BJ (cell line): ENCODE data around the gene POPDC2. TPM values are rescaled to one million over a fixed set of nuclear protein-coding genes. Genes with fewer than 3 reads are reported as not detected.

Experiments used
- CTCF ChIA-PET: fragments of 350-600 bp; formaldehyde crosslinking; extraction: SDS; loops from one replicate; lab custom pipeline; 2021; ENCODE audit warnings: antibody characterized with exemption, inconsistent platforms; lab: Yijun Ruan, JAX
- POLR2A ChIA-PET: fragments of 300-600 bp; sonication (Branson Sonifier 250); formaldehyde crosslinking; extraction: SDS; loops from one replicate; lab custom pipeline; 2021; ENCODE audit warnings: antibody characterized with exemption; lab: Charles Lee
- DNase-seq: peaks from one replicate; pipeline ENCODE4 v3.0.0-alpha.2; 2011; ENCODE audit warnings: low read depth
- H3K27me3 ChIP-seq: 2 replicates; pipeline ENCODE4 v1.6.0; 2011; ENCODE audit warnings: low read length; ENCODE audit not compliant: control insufficient read depth, insufficient read depth
- H3K36me3 ChIP-seq: 2 replicates; pipeline ENCODE4 v1.5.1; 2011; ENCODE audit warnings: low read length; ENCODE audit not compliant: control insufficient read depth, insufficient read depth
- H3K4me3 ChIP-seq: 2 replicates; pipeline ENCODE4 v1.5.1; 2011; ENCODE audit warnings: low read depth, mild to moderate bottlenecking, control low read depth, low read length
- CTCF ChIP-seq: IDR thresholded peaks from 2 replicates; pipeline ENCODE4 v1.5.1; 2011; ENCODE audit warnings: low read depth, mild to moderate bottlenecking, control low read depth, inconsistent platforms, low read length, moderate library complexity; ENCODE audit not compliant: insufficient read depth
- polyA plus RNA-seq: library from polyadenylated mRNA; depleted of rRNA; stranded (reverse); fragments of >200 nt; gene quantifications from 2 replicates; pipeline ENCODE4 v1.2.3, GENCODE V29; 2011

Gene POPDC2
- polyA plus RNA-seq, 1 experiment: 2.3 TPM

GRCh38 chr3:119665954-119666559 is 5.7 kb upstream of the POPDC2 start:
- H3K4me3 ChIP-seq: no peak overlapping the region
- TF ChIP-seq CTCF: no peak
- DNase-seq: no peak
- H3K36me3 ChIP-seq: no peaks in the 10 kb centered on the region
- no peaks in the 10 kb centered on the region for H3K27me3 ChIP-seq
- ChIA-PET POLR2A (no interaction called here), CTCF (interaction anchor here (1.0 kb wide), 1 partner anchor 15 kb away, joined by 3 read pairs; no protein-coding TSS in a partner anchor)

GRCh38 chr3:119664850-119665379 is 4.5 kb upstream of the POPDC2 start:
- TF ChIP-seq CTCF: no peak
- CTCF ChIA-PET: interaction anchor here (1.0 to 1.4 kb wide), 4 partner anchors 8 to 17 kb away, joined by 3 to 4 read pairs (median 4); no protein-coding TSS in a partner anchor

GRCh38 chr3:119664370-119664769 is 4.0 kb upstream of the POPDC2 start:
- ChIA-PET CTCF (interaction anchor here (1.0 to 2.0 kb wide), 5 partner anchors 8 to 18 kb away, joined by 3 to 7 read pairs (median 4); no protein-coding TSS in a partner anchor), POLR2A (no interaction called here)
- TF ChIP-seq CTCF: no peak
- no peak for DNase-seq
- no peak overlapping the region for H3K4me3 ChIP-seq
- no peaks in the 10 kb centered on the region for H3K36me3 ChIP-seq
- H3K27me3 ChIP-seq: no peaks in the 10 kb centered on the region

More at GRCh38 chr3:119664850-119665379, 4.5 kb upstream of the POPDC2 start:
- POLR2A ChIA-PET: no interaction called here
- H3K36me3 ChIP-seq: no peaks in the 10 kb centered on the region
- H3K4me3 ChIP-seq: no peak overlapping the region
- DNase-seq: no peak
- H3K27me3 ChIP-seq: no peaks in the 10 kb centered on the region

GRCh38 chr3:119663885-119664284 is 3.5 kb upstream of the POPDC2 start:
- no peaks in the 10 kb centered on the region for H3K36me3 ChIP-seq
- no peaks in the 10 kb centered on the region for H3K27me3 ChIP-seq
- CTCF ChIA-PET: interaction anchor here (0.6 to 2.0 kb wide), 6 partner anchors 10 to 108 kb away, joined by 3 to 7 read pairs (median 4); no protein-coding TSS in a partner anchor
- no peak for TF ChIP-seq CTCF
- peak; percentile 54 for DNase-seq
- H3K4me3 ChIP-seq: no peak overlapping the region
- POLR2A ChIA-PET: no interaction called here

GRCh38 chr3:119662604-119663373 is 2.4 kb upstream of the POPDC2 start:
- Histone ChIP-seq H3K36me3 (no peaks in the 10 kb centered on the region), H3K4me3 (no peak overlapping the region), H3K27me3 (no peaks in the 10 kb centered on the region)
- POLR2A ChIA-PET: interaction anchor here (0.7 to 0.9 kb wide), 2 partner anchors 13 to 199 kb away, joined by 3 to 4 read pairs; partner anchors contain the start of gene TMEM39A
- peak; percentile 36 for TF ChIP-seq CTCF
- DNase-seq: no peak
- CTCF ChIA-PET: interaction anchor here (0.9 to 2.0 kb wide), 7 partner anchors 9 to 133 kb away, joined by 3 to 7 read pairs (median 4); no protein-coding TSS in a partner anchor
